GM19455 (cell line): Measurements from ENCODE around the gene BCDIN3D.

Source experiments
- ATAC-seq: cut with Tn5 transposase; IDR thresholded peaks from one replicate; pipeline ENCODE4 v1.9.1; 2021; ENCODE audit not compliant: unreplicated experiment

The BCDIN3D gene

DNA sequence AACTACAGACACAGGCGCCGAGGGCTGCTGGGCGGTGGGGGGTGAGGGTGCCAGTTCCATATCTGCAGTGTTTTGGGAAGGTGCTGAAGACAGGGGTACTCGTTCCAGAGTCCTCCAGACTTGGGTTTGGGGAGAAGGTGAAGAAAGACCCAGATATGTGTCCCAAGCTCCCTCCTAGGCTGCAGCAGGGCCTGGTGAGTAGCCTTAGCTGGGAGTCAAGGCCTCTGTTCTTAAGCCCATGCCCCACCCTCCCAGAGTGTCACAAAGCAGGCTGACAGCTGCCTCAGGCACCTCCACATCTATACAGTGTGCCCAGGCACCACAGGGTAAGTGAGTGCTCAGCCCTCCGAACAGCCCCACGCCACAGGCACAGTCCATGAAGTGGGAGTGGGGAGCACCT is 19.0 kb downstream of the BCDIN3D start:
- ATAC-seq, result no peak

DNA sequence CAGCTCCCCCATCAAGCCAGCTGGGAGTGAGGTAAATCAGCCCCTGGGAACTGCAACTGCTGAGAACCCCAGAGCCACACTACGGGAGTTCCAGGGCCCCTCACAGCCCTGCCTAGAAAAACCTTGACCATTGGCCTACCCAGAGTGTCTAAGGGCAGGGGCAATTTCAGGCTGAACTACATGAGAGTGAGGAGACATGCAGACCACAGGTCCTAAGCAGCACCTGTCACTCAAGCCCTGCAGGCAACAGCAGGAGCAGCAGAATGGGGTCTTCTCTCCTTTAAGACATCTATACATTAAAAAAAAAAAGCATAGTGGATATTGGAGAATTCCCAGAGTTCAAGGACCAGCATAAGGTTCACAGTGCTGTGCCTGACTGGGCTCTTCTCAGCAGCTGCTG is 19.6 kb downstream of the BCDIN3D start:
- ATAC-seq, result no peak

DNA sequence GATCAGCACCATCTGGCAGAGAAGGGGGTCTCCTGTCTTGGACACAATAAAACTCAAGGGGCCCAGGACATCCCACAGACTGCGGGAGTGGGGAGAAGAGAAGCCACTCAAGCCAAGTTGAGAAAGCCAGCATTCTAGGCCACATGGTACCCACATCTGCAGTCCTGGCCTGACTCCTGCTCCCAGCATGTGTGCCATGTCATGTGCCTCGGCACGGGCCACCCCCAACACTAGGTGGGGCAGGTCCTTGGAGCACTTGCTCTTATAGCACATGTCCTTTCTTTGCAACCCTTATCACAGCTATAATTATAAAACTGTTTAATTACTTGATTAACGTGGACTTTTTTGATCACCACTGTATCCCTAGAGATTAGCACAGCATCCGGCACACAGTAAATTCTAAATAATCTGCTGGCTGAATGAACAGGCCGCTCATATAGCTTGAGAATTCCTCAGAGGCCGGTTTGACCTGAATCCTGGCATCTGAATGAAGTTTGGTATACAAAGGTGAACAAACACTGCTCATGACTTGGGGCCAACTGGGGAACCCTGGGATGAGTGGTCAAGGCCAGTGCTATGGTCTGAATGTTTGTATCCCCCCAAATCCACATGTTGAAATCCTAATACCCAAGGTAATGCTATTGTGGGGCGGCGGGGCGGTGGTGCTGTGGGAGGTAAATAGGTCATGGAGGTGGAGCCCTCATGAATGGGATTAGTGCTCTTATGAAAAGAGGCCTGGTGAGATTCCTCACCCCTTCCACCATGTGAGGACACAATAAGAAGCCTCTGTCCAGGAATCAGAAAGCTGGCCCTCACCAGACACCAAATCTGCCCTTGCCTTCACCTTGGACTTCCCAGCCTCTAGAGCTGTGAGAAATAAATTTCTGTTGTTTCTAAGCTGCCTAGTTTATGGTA is 21.3 kb downstream of the BCDIN3D start:
- no peak for ATAC-seq

DNA sequence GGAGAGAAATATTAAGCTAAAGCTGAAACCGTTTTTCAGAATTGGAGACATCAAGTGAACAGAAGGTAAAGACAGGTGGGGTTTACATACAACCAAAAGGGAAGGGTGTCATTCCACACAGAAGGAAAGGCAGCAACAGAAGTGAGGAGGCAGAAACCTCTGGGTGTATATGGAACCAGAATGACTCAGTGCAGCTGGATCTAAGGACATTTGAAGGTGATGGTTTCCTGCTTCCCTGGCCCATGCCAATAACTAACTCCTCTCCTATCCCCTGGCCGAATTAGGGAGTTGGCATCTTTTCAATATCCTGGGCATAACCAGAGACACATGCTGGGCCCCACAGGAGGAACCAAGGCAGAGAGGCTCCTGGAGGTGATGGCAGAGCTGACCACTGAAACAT is 23.1 kb downstream of the BCDIN3D start:
- ATAC-seq, result no peak

DNA sequence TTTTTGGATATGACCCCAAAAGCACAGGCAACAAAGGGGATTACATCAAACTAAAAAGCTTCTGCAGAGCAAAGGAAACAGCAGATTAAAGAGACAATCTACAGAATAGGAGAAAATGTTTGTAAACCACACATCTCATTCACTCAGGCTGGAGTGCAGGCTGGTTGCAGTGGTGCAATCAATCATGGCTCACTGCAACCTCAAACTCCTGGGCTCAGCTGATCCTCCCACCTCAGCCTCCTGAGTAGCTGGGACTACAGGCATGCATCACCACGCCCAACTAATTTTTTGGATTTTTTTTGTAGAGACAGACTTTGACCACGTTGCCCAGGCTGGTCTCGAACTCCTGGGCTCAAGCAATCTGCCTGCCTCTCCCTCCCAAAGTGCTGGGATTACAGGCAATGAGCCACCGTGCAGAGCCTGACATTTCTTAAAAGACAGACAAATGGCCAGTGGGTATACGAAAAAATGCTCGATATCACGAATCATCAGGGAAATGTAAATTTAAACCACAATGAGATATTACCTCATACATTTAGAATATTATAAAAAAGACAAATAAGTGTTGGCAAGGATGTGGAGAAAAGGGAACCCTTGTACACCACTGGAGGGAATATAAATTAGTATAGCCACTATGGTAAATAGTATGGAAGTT is 24.5 kb downstream of the BCDIN3D start:
- ATAC-seq, result no peak

DNA sequence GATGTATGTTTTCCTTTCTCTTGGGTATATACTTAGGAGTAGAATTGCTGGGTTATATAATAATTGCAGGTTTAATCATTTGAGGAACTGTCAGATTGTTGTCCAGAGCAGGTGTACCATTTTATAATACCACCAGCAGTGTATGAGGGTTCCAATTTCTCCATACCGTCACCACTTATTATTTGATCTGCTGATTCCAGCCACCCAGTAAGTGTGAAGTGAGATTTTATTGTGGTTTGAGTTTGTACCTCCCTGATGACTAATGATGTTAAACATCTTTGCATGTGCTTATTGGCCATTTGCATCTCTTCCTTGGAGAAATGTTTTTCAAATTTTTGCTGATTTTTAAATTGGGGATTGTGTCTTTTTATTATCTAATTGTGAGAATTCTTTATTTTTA is 29.8 kb downstream of the BCDIN3D start:
- ATAC-seq, result no peak

DNA sequence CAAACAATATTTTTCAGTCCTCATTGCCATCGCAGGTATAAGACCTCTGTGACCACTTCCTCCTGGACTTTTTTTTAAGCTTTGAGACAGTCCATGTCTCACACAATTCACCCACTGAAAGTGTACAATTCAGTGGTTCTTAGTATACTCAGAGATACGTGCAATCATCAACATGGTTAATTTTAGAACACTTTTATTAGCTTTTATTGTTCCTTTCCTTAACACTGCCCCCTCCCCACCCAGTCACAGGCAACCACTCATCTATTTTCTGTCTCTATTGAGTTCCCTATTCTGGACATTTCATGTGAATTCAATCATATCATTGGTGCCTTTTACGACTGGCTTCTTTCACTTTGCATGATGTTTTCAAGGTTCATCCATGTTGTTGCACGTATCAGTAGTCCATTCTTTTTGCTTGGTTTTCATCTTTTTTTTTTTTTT is 30.9 kb downstream of the BCDIN3D start:
- ATAC-seq, result no peak

DNA sequence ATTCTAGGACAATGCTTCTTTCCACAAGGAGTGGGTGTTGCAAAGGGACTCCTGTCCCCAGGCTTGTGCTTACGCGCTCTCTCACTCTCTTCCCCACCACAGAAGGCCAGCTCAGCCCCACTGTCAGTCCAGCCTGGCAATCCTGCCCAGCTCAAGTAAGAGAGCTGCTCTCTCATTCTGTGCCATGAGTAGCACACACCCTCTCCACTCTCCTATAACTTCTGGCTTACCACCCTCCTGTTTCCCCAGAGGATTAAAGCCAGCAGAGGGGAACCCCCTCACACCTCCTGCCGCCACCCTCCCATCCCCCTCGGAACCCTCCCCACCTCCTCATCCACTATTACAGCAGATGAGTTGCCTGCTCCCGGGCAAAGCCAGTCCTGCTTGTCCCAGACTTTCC is 31.8 kb downstream of the BCDIN3D start:
- no peak for ATAC-seq

DNA sequence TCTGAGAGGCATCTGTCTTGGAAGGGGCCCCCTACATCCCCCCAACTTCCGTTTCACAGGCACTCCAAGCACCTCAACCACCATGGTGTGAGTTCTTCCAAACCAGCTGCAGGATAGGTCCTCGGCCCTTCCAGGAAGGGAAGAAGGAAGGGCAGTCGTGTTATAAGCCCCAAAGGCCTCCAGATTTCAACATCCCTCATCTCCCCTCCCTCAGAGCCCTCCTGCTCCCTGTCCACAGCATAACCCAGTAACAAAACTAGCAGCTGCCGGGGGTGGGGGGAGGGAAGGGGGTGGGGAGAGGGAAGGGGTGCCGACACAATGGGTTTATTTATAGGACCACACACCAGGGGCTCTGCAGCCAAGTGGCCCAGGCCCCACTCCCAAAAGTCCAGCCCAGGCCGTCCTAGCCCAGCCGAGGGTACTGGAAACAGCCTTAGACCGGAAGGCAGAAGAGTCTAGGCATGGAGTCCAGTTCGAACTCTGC is 33.0 kb downstream of the BCDIN3D start:
- no peak for ATAC-seq

DNA sequence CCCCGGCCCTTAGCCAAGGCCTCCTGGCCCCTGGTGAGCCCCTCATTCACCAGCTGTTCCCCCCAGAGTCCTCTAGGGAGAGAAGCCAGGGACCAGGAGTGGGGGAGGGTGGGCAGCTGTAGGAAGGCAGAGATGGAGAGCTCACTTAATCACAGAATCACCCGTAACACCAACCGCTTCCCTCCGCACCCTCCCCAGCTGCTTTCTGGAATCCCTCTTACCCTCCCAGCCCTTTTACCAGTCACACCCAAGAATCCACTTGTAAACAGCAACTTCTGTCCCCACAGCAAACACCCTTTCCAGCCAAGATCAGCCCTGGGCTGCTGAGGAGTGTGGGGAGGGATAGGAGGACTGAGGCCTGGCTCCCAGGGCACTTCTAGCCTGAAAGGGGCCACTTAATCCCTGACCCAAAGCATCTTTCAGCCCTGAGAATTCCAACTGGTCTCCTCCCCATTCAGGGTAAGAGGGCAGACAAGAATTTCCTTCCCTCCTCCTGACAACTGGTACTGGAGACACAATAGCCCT is 33.5 kb downstream of the BCDIN3D start:
- ATAC-seq, result no peak

DNA sequence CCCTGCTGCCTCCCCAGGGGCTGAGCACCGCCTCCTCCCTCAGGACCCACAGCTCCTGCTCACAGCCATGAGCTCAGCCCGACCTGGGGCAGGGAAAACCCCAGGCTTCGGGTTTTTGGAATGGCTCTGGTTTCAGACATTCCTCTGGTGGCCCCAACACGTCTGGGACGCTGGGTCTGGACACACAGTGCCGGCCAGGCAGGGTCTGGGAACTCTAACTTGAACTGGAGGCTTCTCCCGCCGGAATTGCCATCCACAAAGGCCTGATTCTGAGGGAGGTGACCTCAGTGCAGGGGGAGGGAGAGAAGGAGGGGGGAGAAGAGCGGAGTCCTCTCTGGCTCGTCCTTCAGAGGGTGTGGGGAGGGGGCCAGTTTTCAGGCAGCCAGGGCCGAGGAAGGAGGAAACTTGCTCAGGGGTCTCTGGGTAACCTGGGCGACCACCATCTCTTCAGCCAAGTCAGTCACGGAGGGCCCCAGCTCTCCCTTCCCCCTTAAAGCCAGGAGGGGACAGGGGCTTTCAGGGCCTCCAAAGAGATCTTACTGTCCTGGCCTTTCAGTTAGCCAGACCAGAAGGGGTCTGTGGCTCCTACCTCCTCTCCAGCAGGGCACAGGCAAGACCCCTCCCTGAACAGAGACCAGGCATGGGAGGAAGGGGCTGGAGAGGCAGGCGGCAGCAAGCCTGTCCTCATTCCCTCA is 34.1 kb downstream of the BCDIN3D start:
- ATAC-seq, result no peak

DNA sequence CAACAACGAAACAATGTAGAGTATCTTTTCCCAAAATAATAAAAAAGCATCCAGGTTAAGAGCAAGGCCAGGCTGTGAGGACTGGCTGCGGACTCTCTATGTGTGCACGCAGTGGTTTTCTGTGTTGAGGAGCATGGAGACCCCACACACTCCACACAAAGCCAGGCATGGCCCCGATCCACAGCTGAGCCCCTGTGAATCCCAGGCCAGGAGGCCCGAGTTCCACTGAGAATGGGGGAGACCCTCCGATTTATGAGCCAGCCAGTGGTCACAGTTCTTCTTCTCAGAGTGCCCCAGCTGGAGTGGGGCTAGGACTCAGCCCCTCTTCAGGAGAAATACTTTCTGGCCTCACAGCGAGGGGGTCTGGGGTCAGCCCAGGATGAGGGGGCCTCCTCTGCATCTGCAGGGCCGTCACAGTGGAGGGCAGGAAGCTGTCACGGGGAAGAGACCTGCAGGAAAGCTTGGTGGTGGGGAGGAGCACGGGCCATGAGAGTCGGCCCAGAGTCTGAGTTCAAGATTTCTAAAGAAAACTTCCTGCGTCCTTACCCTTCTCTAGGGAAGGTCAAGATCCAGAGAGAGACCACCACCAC is 34.8 kb downstream of the BCDIN3D start:
- no peak for ATAC-seq

DNA sequence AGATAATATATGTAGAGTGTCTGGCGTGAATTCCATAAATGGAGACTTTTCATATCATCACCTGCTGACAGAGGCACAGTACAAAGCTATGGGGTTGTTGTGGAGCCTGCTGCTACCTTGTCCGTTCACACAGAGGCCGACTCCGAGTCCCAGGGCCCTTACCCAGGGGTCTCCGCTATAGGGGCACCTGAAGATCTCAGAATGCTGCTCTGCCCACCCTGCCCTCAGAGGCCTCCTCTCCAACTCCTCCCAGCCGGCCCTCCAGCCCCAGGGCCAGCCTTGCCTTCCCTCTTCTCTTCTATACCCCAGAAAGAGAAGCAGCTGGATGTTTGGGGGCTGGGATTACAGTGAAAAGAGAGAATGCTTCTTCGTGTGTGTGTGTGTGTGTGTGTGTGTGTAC is 36.0 kb downstream of the BCDIN3D start:
- ATAC-seq, result no peak

DNA sequence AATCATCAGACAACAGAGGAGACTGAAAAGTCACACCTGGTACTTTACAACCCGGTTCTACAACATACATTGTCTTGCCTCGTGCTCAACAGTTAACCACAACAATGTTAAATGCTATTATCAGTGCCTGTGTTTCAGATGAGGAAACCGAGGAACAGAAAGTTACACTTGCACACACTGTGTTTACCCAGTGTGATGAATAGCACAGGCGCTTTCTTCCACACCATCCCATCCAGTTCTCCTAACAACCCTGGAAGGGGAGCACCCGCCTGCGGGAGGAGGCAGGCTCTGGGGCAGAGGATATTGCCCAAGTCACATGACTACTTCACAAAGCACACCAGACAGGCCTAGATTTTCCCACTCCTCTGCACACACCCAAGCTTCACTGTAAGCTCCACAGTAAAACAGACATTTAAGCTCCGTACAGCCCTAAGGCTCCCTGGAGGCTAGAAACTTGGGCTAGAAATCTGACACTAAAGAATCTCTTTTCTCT is 36.5 kb downstream of the BCDIN3D start:
- no peak for ATAC-seq

DNA sequence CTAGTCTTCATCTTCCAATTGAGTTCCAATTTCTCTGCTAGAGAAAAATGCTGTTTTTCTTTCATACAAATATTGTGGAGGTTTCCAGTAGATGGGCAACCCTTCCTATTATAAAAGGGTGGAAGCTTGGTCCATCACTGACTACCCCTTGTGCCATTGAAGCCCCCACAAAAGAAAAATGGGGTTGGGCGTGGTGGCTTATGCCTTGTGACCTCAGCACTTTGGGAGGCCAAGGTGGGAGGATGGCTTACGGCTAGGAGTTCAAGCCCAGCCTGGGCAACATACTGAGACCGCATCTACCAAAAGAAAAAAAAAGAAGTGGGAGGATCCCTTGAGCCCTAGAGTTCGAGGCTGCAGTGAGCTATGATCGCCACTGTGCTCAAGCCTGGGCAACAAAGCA is 37.5 kb downstream of the BCDIN3D start:
- ATAC-seq, result no peak

DNA sequence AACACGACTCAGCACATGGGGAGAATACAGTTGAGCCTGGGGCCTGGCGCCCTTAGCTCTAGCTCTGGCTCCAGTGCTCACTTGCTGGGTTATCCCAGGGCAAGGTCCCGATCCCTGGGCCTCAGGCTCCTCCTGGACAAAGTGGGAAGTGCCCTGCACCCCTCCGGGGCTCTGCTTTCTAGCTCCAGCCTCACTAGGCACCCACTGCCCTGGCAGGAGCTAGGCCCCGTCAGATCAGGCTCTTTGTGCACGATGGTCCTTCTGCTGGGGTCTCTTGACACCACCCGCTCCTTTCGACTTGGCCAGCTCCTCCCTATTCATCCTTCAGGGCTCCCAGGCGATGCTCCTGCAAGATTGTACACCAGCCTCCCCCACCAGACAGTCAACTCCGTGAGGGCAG is 38.1 kb downstream of the BCDIN3D start:
- ATAC-seq, result no peak

DNA sequence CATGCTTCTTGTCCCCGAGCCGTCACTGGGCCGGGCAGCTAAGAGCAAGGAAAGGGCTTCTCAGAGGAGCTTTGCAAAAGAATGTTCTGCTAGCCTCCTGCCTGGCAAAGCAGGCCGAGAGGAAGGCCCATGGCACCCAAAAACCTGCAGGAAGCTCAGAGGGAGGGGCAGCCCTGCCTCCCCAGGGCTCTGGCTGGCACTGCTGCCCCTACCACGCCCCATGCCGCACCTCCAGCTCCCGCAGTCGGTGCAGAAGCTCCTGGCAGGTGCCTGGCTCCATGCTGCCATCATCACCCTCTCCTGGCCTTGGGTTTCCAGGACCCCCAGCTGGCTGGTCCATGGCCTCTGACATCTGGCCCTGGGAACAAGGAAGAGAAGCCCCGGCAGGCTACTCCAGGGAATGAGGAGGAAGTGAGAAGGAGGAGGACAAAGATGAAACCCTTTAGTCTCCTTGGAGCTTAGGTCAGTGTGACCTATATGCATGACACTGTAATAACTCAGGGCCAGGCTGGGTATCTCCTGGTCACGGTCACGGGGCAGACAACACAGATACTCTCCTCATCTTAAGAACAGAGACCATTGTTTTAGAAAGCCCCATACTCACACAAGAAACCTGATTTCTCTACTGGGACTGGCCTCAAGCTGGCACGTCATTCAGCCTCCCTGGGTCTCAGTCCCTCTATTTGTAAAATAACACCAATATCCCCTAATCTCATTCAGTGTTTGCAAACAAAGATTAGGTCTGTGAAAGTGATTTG is 39.0 kb downstream of the BCDIN3D start:
- ATAC-seq, result no peak

DNA sequence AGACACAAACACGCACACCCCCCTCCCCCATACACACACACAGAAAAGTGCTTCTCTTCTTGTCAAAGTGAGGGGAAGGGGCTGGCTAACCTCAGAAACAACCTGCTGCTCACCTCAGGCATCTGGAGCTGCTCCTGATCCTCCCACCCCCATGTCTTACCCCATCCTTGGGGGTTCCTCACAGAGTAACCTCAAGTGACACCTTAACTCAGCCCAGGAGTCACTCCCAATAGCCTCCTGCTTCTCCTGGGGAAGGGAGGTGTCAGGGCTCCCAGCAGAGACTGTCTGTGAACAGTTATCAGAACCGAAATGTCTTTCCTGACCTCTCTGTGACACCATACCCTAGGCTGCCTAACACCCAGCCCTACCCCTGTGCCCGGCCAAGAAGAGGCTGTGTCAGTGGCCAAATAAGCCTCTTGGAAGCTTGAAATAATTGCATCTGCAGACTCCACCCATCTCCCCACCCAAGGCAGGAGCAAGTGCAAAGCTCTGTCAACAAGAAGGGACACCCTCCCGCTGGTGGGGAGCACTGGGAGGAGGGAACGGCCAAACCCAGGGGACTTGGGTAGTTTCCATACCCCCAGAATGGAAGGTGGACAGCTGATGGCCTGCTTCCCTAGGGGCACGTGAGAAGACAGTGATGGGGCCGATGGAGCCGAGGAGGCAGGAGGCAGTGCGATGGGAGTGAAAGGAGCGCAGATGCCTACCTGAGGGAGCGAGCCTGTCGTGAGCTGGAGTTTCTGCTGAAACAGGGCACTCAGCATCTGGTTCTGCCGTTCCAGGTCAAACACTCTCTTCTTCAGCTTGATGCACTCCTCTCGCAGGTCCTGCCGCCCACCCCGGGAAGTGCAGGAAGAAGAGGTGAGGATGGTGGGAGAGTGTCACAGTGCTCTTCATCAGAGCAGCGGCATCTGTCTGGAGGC is 41.5 kb downstream of the BCDIN3D start:
- no peak for ATAC-seq
